Caco-2 (cell line): ENCODE measurements around the gene ARHGEF4. TPM values are rescaled to one million over a fixed set of nuclear protein-coding genes. Genes with fewer than 3 reads are reported as not detected.
"Not testable (repeated sequence)": the region's sequence is repeated elsewhere in the genome, so short reads cannot be mapped to it uniquely, and the experiment has no call there.

Source experiments
- BruUV-seq: library from RNA; stranded (reverse); fragments of 400-500 nt; replicated peaks from 2 replicates; lab custom pipeline; 2021; lab: Mats Ljungman, UMichigan
- CTCF ChIA-PET: fragments of 300-600 bp; sonication (Branson Sonifier 250); formaldehyde crosslinking; loops from one replicate; lab custom pipeline; 2022; ENCODE audit warnings: antibody characterized with exemption; lab: Charles Lee
- POLR2A ChIA-PET: fragments of 300-600 bp; sonication (Branson Sonifier 250); formaldehyde crosslinking; loops from one replicate; lab custom pipeline; 2022; ENCODE audit warnings: antibody characterized with exemption; lab: Charles Lee
- DNase-seq, 2 experiments: peaks; one replicate each; pipeline versions ENCODE4 v3.0.0 to v3.0.0-alpha.2; 2020 to 2022
- H3K27me3 ChIP-seq: replicated peaks from 2 replicates; pipeline ENCODE4 v1.6.0; 2011; ENCODE audit warnings: low read length; ENCODE audit not compliant: control insufficient read depth, insufficient read depth
- H3K36me3 ChIP-seq: 2 replicates; pipeline ENCODE4 v1.5.1; 2011; ENCODE audit warnings: low read length; ENCODE audit not compliant: control insufficient read depth, insufficient read depth
- H3K4me1 ChIP-seq: fragments of 250-450 bp; sonication (Bioruptor Pico); 2 replicates; pipeline ENCODE4 v1.5.1; 2020; ENCODE audit warnings: mild to moderate bottlenecking
- H3K4me3 ChIP-seq: 2 replicates; pipeline ENCODE4 v1.5.1; 2011; ENCODE audit warnings: low read depth, mild to moderate bottlenecking, control low read depth, low read length
- H3K9me3 ChIP-seq: fragments of 250-450 bp; sonication (Bioruptor Pico); 2 replicates; pipeline ENCODE4 v1.5.1; 2020; ENCODE audit warnings: mild to moderate bottlenecking, moderate library complexity
- H3K27ac Mint-ChIP-seq: one replicate; pipeline ENCODE4 v1.8.0; 2022; ENCODE audit warnings: mixed read lengths; ENCODE audit not compliant: unreplicated experiment
- H3K27me3 Mint-ChIP-seq: one replicate; pipeline ENCODE4 v1.8.0; 2022; ENCODE audit warnings: mixed read lengths; ENCODE audit not compliant: insufficient read depth, unreplicated experiment
- H3K36me3 Mint-ChIP-seq: one replicate; pipeline ENCODE4 v1.8.0; 2022; ENCODE audit warnings: mild to moderate bottlenecking, mixed read lengths; ENCODE audit not compliant: insufficient read depth, unreplicated experiment
- H3K4me1 Mint-ChIP-seq: one replicate; pipeline ENCODE4 v1.8.0; 2022; ENCODE audit warnings: low read depth, mixed read lengths; ENCODE audit not compliant: unreplicated experiment
- H3K4me3 Mint-ChIP-seq: one replicate; pipeline ENCODE4 v1.8.0; 2022; ENCODE audit warnings: mild to moderate bottlenecking, moderate library complexity, mixed read lengths; ENCODE audit not compliant: unreplicated experiment
- H3K9me3 Mint-ChIP-seq: one replicate; pipeline ENCODE4 v1.8.0; 2022; ENCODE audit warnings: mixed read lengths; ENCODE audit not compliant: unreplicated experiment
- intact Hi-C: fragments of 100-400 bp; cut with micrococcal nuclease; formaldehyde crosslinking; loops from one replicate; pipeline ENCODE4 v1.10.0; 2022; ENCODE audit not compliant: unreplicated experiment
- total RNA-seq: library from RNA; stranded (reverse); gene quantifications from 2 replicates; pipeline ENCODE4 v1.2.3, GENCODE V29; 2022
- TF ChIP-seq, protein P1 (sequence below), 2 experiments: fragments of 200-600 bp in 1 of 2; IDR thresholded peaks; 1 replicate in 1 of 2; 2 replicates in 1 of 2; pipeline versions ENCODE4 v1.5.1 to v1.8.0; 2011 to 2022; ENCODE audit warnings: antibody characterized with exemption in 1 of 2, control low read depth in 1 of 2, inconsistent platforms in 1 of 2, low read depth in 1 of 2, low read length in 1 of 2, mild to moderate bottlenecking in 1 of 2, moderate library complexity in 1 of 2; ENCODE audit not compliant: insufficient read depth in 1 of 2, severe bottlenecking in 1 of 2, unreplicated experiment in 1 of 2

ARHGEF4 gene
- total RNA-seq, 1 experiment from 2014 or later: 1.8 TPM

DNA sequence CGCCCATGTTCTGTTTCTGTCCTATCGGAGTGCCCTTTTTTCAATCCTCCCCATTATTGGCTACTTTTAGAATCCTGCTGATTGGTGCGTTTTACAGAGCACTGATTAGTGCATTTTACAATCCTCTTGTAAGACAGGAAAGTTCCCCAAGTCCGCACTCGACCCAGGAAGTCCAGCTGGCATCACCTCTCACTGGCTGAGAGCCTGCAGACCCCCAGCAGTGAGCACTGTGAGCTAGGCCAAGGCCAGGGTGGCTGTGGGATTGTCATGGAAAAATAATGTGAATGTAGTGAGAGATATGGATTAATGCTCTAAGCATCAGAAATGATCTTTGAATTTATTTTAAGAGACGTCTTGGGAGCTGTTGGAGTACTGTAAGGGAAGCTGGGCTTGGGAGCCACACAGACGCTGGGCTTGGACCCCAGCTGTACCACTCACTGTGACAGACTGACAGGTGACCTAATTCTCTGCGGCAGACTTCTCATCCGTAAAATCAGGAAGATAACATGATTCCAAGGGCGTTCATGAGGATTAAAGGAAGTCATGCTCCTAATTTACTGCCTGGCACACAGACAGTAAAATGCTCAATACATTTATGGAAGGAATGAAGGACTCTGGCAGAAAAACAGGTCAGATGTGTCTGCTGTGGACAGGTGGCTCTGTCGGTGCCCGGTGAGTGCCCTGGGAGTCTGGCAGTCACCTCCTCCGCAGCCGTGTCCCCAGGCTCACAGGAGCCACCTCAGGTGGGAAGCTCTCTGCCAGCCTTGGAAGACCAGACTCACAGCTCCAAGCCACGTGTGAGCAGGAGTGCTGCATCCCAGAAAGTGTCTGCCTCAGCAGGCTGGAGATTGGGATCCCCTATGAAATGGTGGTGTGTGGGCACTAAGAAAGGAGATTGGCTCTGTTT is 151.1 kb downstream of the ARHGEF4 start:
- H3K27ac Mint-ChIP-seq: no peak overlapping the region
- intact Hi-C loops: no loop called here
- TF ChIP-seq, protein P1, sequence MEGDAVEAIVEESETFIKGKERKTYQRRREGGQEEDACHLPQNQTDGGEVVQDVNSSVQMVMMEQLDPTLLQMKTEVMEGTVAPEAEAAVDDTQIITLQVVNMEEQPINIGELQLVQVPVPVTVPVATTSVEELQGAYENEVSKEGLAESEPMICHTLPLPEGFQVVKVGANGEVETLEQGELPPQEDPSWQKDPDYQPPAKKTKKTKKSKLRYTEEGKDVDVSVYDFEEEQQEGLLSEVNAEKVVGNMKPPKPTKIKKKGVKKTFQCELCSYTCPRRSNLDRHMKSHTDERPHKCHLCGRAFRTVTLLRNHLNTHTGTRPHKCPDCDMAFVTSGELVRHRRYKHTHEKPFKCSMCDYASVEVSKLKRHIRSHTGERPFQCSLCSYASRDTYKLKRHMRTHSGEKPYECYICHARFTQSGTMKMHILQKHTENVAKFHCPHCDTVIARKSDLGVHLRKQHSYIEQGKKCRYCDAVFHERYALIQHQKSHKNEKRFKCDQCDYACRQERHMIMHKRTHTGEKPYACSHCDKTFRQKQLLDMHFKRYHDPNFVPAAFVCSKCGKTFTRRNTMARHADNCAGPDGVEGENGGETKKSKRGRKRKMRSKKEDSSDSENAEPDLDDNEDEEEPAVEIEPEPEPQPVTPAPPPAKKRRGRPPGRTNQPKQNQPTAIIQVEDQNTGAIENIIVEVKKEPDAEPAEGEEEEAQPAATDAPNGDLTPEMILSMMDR (IDR thresholded peaks at IDR 0.05; ENCODE audit: insufficient read depth in 1 of 2, low read depth in 1 of 2, low read length in 1 of 2, severe bottlenecking in 1 of 2, unreplicated experiment in 1 of 2): no peak
- ChIA-PET CTCF (no interaction called here), POLR2A (no interaction called here)
- no peaks in the 10 kb centered on the region for H3K4me1 Mint-ChIP-seq
- Histone ChIP-seq H3K4me1 (no peaks in the 10 kb centered on the region), H3K27me3 (no peaks in the 10 kb centered on the region), H3K4me3 (no peak overlapping the region), H3K9me3 (no peaks in the 10 kb centered on the region), H3K36me3 (no peaks in the 10 kb centered on the region)
- peaks cover 7% of the 10 kb centered on the region for H3K9me3 Mint-ChIP-seq
- no peak overlapping the region for H3K4me3 Mint-ChIP-seq
- no peak for DNase-seq
- no TSS peak for BruUV-seq
- no peaks in the 10 kb centered on the region for H3K27me3 Mint-ChIP-seq
- no peaks in the 10 kb centered on the region for H3K36me3 Mint-ChIP-seq

- H3K27ac Mint-ChIP-seq, H3K4me1 Mint-ChIP-seq, H3K4me1 ChIP-seq, POLR2A ChIA-PET, H3K36me3 ChIP-seq, H3K36me3 Mint-ChIP-seq, H3K4me3 ChIP-seq, H3K9me3 ChIP-seq, H3K9me3 Mint-ChIP-seq, BruUV-seq, intact Hi-C loops, H3K4me3 Mint-ChIP-seq, H3K27me3 Mint-ChIP-seq, H3K27me3 ChIP-seq, DNase-seq, CTCF ChIA-PET: not testable (repeated sequence)
These were observed 154.7 kb downstream of the ARHGEF4 start for GRCh38 chr2:130991446-130991845.

DNA sequence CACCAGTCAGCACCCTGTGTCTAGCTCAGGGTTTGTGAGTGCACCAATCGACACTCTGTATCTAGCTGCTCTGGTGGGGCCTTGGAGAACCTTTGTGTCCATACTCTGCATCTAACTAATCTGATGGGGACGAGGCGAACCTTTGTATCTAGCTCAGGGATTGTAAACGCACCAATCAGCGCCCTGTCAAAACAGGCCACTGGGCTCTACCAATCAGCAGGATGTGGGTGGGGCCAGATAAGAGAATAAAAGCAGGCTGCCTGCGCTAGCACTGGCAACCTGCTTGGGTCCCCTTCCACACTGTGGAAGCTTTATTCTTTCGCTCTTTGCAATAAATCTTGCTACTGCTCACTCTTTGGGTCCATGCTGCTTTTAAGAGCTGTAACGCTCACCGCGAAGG is 155.3 kb downstream of the ARHGEF4 start:
- H3K4me1 Mint-ChIP-seq, H3K4me3 ChIP-seq, H3K27ac Mint-ChIP-seq, H3K4me3 Mint-ChIP-seq, H3K36me3 Mint-ChIP-seq, DNase-seq, BruUV-seq, H3K27me3 Mint-ChIP-seq, H3K27me3 ChIP-seq, H3K9me3 ChIP-seq, H3K36me3 ChIP-seq, CTCF ChIA-PET, POLR2A ChIA-PET, H3K4me1 ChIP-seq, intact Hi-C loops, H3K9me3 Mint-ChIP-seq: not testable (repeated sequence)

DNA sequence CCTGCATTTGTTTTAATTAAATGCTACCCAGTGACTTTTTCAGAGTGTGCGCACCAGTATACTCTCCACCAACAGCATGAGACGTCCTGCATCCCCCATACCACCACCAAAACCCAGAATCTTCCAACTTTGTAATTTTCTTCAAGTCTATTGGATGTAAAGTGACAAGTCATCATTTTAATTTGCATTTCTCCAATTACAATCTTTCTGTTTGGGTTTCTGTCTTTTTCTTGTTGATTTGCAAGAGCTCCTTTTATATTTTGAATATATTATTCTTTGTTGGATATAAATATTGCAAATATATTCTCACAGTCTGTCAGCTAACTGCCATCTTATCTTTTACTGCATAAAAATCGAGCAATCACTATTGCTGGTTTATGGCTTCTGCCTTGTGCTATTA is 160.0 kb downstream of the ARHGEF4 start:
- no peaks in the 10 kb centered on the region for H3K9me3 Mint-ChIP-seq
- CTCF ChIA-PET: no interaction called here

More for the DNA sequence above, 160.0 kb downstream of the ARHGEF4 start:
- Mint-ChIP-seq H3K4me1 (no peaks in the 10 kb centered on the region), H3K27ac (no peak overlapping the region), H3K4me3 (no peak overlapping the region), H3K27me3 (peaks cover 21% of the 10 kb centered on the region), H3K36me3 (no peaks in the 10 kb centered on the region)
- Histone ChIP-seq H3K4me3 (no peak overlapping the region), H3K9me3 (no peaks in the 10 kb centered on the region), H3K36me3 (no peaks in the 10 kb centered on the region), H3K27me3 (no peaks in the 10 kb centered on the region; the same call in 1 of the 2 replicates), H3K4me1 (no peaks in the 10 kb centered on the region)
- no TSS peak for BruUV-seq
- TF ChIP-seq, protein P1 (IDR thresholded peaks at IDR 0.05; ENCODE audit: insufficient read depth in 1 of 2, low read depth in 1 of 2, low read length in 1 of 2, severe bottlenecking in 1 of 2, unreplicated experiment in 1 of 2): no peak
- intact Hi-C loops: no loop called here
- DNase-seq: no peak
- POLR2A ChIA-PET: no interaction called here
